GM19025 (cell line): Measurements from ENCODE around the gene MTCH2.
"Not testable (repeated sequence)": the region's sequence is repeated elsewhere in the genome, so short reads cannot be mapped to it uniquely, and the experiment has no call there.

Experiments used
- ATAC-seq: cut with Tn5 transposase; IDR thresholded peaks from one replicate; pipeline ENCODE4 v1.9.1; 2021; ENCODE audit warnings: mild to moderate bottlenecking, low read depth, moderate library complexity; ENCODE audit not compliant: unreplicated experiment

The MTCH2 gene

GRCh38 chr11:47642099-47642855 lies at the start of gene MTCH2:
TSS of gene MTCH2 (minus strand) at chr11:47642559. CDS start at chr11:47642465, 94 bp downstream.
- peak; percentile 90 for ATAC-seq

- ATAC-seq = no peak
Observed at GRCh38 chr11:47691979-47692378, 49.6 kb upstream of the MTCH2 start.

- no peak for ATAC-seq
Observed at GRCh38 chr11:47689480-47689879, 47.1 kb upstream of the MTCH2 start.

GRCh38 chr11:47688991-47689390 lies 46.6 kb upstream of the MTCH2 start:
- ATAC-seq = no peak

GRCh38 chr11:47688111-47688510 lies 45.8 kb upstream of the MTCH2 start:
- no peak for ATAC-seq

- not testable (repeated sequence) for ATAC-seq
Observed at GRCh38 chr11:47686704-47687103, 44.3 kb upstream of the MTCH2 start.

- no peak for ATAC-seq
Observed at GRCh38 chr11:47686151-47686550, 43.8 kb upstream of the MTCH2 start.

GRCh38 chr11:47675851-47676250 lies 33.5 kb upstream of the MTCH2 start:
- ATAC-seq = no peak

- ATAC-seq = no peak
Observed at GRCh38 chr11:47672283-47672730, 29.9 kb upstream of the MTCH2 start.

GRCh38 chr11:47669856-47670255 lies 27.5 kb upstream of the MTCH2 start:
- ATAC-seq = no peak

- no peak for ATAC-seq
Observed at GRCh38 chr11:47668665-47669064, 26.3 kb upstream of the MTCH2 start.

- ATAC-seq = no peak
Observed at GRCh38 chr11:47667555-47667954, 25.2 kb upstream of the MTCH2 start.

GRCh38 chr11:47667135-47667534 lies 24.8 kb upstream of the MTCH2 start:
- no peak for ATAC-seq

GRCh38 chr11:47664936-47665335 lies 22.6 kb upstream of the MTCH2 start:
- ATAC-seq = not testable (repeated sequence)

GRCh38 chr11:47661245-47661644 lies 18.9 kb upstream of the MTCH2 start:
- no peak for ATAC-seq

GRCh38 chr11:47659276-47659675 lies 16.9 kb upstream of the MTCH2 start:
- no peak for ATAC-seq

GRCh38 chr11:47656260-47656885 lies 14.0 kb upstream of the MTCH2 start:
- no peak for ATAC-seq

GRCh38 chr11:47651818-47652469 lies 9.6 kb upstream of the MTCH2 start:
- no peak for ATAC-seq

- no peak for ATAC-seq
Observed at GRCh38 chr11:47649276-47649675, 6.9 kb upstream of the MTCH2 start.

GRCh38 chr11:47646019-47646418 lies 3.7 kb upstream of the MTCH2 start:
- ATAC-seq = no peak

GRCh38 chr11:47645500-47645899 lies 3.1 kb upstream of the MTCH2 start:
- ATAC-seq = no peak
